ENCODE measurements around the gene LOXL3. TPM values are rescaled to one million over a fixed set of nuclear protein-coding genes. Genes with fewer than 3 reads are reported as not detected.

The LOXL3 gene
- total RNA-seq, 1 donor from 2014 or later = 17.6 TPM

DNA sequence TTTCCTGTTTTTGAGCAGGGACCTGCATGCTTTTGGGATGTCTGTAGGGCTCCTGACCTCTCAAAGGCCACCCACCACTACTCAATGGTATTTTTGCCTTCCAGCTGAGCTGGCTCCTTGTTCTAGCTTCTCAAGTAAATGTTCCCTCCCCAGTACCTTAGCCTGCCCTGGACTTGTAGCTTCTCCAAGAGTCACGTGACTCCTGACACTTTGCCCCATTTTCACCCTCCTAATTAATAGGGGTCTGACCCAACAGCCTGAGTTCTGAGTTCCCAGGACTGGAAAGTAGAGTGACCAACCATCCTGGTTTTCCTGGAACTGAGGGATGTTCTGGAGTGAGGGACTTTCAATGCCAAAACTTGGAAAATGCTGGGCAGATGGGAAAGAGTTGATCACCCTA, 58.3 kb downstream of the LOXL3 start:
- Mint-ChIP-seq H3K36me3 (ENCODE audit: low read depth, unreplicated experiment) (peaks cover 30% of the 10 kb centered on the region), H3K9me3 (ENCODE audit: unreplicated experiment) (no peaks in the 10 kb centered on the region), H3K4me3 (ENCODE audit: unreplicated experiment) (no peak overlapping the region), H3K4me1 (ENCODE audit: low read depth, unreplicated experiment) (peaks cover 14% of the 10 kb centered on the region), H3K27ac (ENCODE audit: unreplicated experiment) (no peak overlapping the region), H3K27me3 (ENCODE audit: low read depth, unreplicated experiment) (peaks cover 44% of the 10 kb centered on the region)
- Histone ChIP-seq H3K9me3 (ENCODE audit: insufficient read depth, low read depth, low read length) (no peaks in the 10 kb centered on the region), H3K36me3 (ENCODE audit: insufficient read depth, low read length) (peaks cover 6% of the 10 kb centered on the region), H2AFZ (ENCODE audit: low read depth, low read length) (no peak overlapping the region), H3K4me3 (ENCODE audit: insufficient read depth, low read depth, low read length) (no peak overlapping the region), H3K9ac (ENCODE audit: low read length) (no peak overlapping the region), H3K27me3 (ENCODE audit: insufficient read depth, low read length) (peaks cover 32% of the 10 kb centered on the region), H3K4me1 (ENCODE audit: insufficient read depth, low read length) (peaks cover 18% of the 10 kb centered on the region), H3K4me2 (ENCODE audit: low read length) (no peak overlapping the region), H3K79me2 (ENCODE audit: insufficient read depth, low read length) (no peaks in the 10 kb centered on the region), H3K27ac (ENCODE audit: low read depth, low read length) (no peak overlapping the region), H4K20me1 (ENCODE audit: insufficient read depth, low read length) (no peaks in the 10 kb centered on the region)
- TF ChIP-seq, protein P1, sequence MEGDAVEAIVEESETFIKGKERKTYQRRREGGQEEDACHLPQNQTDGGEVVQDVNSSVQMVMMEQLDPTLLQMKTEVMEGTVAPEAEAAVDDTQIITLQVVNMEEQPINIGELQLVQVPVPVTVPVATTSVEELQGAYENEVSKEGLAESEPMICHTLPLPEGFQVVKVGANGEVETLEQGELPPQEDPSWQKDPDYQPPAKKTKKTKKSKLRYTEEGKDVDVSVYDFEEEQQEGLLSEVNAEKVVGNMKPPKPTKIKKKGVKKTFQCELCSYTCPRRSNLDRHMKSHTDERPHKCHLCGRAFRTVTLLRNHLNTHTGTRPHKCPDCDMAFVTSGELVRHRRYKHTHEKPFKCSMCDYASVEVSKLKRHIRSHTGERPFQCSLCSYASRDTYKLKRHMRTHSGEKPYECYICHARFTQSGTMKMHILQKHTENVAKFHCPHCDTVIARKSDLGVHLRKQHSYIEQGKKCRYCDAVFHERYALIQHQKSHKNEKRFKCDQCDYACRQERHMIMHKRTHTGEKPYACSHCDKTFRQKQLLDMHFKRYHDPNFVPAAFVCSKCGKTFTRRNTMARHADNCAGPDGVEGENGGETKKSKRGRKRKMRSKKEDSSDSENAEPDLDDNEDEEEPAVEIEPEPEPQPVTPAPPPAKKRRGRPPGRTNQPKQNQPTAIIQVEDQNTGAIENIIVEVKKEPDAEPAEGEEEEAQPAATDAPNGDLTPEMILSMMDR (IDR thresholded peaks at IDR 0.05; ENCODE audit: insufficient read depth, low read depth, low read length) = no peak
- TF ChIP-seq EZH2 (IDR thresholded peaks at IDR 0.05; ENCODE audit: insufficient read depth, low read length) = no peak
- no peak for FAIRE-seq
- DNase-seq (ENCODE audit: low read depth) = no peak

DNA sequence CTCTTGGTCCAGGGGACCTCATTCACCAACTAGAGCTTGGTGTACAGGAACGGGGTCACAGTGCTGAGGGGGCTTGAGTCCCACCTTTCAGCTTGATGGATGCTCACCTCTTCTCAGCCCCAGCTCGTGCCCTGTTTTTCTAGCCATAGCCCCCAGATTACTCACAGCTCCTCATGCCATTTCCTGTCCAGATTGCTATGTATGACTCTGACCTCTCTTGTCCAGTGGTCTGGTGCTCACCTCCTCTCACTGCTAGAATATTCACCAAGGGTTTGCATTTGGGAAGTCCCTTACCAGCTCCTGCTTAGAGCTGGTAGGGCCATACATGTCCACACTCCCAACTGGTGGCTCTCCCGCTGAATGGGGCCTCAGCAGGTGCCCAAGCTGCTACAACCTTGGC, 60.2 kb downstream of the LOXL3 start:
- H3K4me3 Mint-ChIP-seq (ENCODE audit: unreplicated experiment) = peak overlapping the region; percentile 6
- Histone ChIP-seq H3K4me1 (ENCODE audit: insufficient read depth, low read length) (peaks cover 16% of the 10 kb centered on the region), H3K4me3 (ENCODE audit: insufficient read depth, low read depth, low read length) (no peak overlapping the region), H3K36me3 (ENCODE audit: insufficient read depth, low read length) (peaks cover 6% of the 10 kb centered on the region), H3K27ac (ENCODE audit: low read depth, low read length) (no peak overlapping the region), H3K9me3 (ENCODE audit: insufficient read depth, low read depth, low read length) (no peaks in the 10 kb centered on the region), H3K79me2 (ENCODE audit: insufficient read depth, low read length) (no peaks in the 10 kb centered on the region), H3K27me3 (ENCODE audit: insufficient read depth, low read length) (peaks cover 17% of the 10 kb centered on the region), H3K9ac (ENCODE audit: low read length) (no peak overlapping the region), H4K20me1 (ENCODE audit: insufficient read depth, low read length) (peaks cover 7% of the 10 kb centered on the region), H3K4me2 (ENCODE audit: low read length) (no peak overlapping the region), H2AFZ (ENCODE audit: low read depth, low read length) (no peak overlapping the region)
- no peaks in the 10 kb centered on the region for H3K9me3 Mint-ChIP-seq (ENCODE audit: unreplicated experiment)
- DNase-seq (ENCODE audit: low read depth) = no peak
- no peak for FAIRE-seq
- peaks cover 38% of the 10 kb centered on the region for H3K36me3 Mint-ChIP-seq (ENCODE audit: low read depth, unreplicated experiment)
- peaks cover 15% of the 10 kb centered on the region for H3K4me1 Mint-ChIP-seq (ENCODE audit: low read depth, unreplicated experiment)
- peaks cover 30% of the 10 kb centered on the region for H3K27me3 Mint-ChIP-seq (ENCODE audit: low read depth, unreplicated experiment)
- no peak overlapping the region for H3K27ac Mint-ChIP-seq (ENCODE audit: unreplicated experiment)
- TF ChIP-seq, protein P1 (IDR thresholded peaks at IDR 0.05; ENCODE audit: insufficient read depth, low read depth, low read length) = no peak
- no peak for TF ChIP-seq EZH2 (IDR thresholded peaks at IDR 0.05; ENCODE audit: insufficient read depth, low read length)

DNA sequence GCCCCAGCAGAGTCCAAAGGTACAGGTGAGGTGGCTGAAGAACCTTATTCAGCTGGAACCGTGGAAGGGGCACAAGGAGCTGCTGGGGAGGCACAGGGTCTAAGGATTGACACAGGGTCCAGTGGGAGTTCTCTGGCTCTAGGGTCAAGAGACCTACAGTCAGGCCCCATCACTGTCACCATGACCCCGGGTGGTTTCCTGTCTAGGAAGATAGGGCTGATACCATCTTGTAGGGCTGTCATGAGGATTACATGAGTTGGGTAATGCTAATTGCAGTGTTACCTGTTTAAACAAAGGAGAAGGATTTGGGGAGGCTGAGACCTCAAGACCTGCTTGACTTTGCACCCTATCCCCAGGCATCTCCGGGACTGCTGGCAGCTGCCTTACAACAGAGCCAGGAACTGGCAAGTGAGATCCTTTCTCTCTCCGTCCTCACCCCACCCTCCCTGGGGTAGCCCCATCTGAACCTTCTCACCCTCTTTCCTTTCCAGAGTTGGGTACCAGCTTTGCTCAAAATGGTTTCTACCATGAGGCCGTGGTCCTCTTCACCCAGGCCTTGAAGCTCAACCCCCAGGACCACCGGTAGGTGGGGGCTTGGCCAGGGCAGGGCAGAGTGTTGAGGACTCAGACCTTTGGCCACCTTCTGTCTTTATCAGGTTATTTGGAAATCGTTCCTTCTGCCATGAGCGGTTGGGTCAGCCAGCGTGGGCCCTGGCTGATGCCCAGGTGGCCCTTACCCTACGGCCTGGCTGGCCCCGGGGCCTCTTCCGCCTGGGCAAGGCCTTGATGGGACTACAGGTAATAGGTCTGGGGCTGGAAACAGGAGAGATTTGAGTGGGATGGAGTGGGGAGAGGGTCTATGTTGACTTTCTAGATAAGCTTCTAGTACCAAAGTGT, 61.8 kb downstream of the LOXL3 start:
- Histone ChIP-seq H3K9ac (ENCODE audit: low read length) (no peak overlapping the region), H3K27ac (ENCODE audit: low read depth, low read length) (no peak overlapping the region), H3K4me1 (ENCODE audit: insufficient read depth, low read length) (peaks cover 4% of the 10 kb centered on the region), H3K36me3 (ENCODE audit: insufficient read depth, low read length) (peaks cover 6% of the 10 kb centered on the region), H3K4me3 (ENCODE audit: insufficient read depth, low read depth, low read length) (no peak overlapping the region), H3K79me2 (ENCODE audit: insufficient read depth, low read length) (no peaks in the 10 kb centered on the region), H4K20me1 (ENCODE audit: insufficient read depth, low read length) (peaks cover 7% of the 10 kb centered on the region), H3K27me3 (ENCODE audit: insufficient read depth, low read length) (peaks cover under 1% of the 10 kb centered on the region), H3K4me2 (ENCODE audit: low read length) (no peak overlapping the region), H3K9me3 (ENCODE audit: insufficient read depth, low read depth, low read length) (no peaks in the 10 kb centered on the region), H2AFZ (ENCODE audit: low read depth, low read length) (no peak overlapping the region)
- no peak for FAIRE-seq
- Mint-ChIP-seq H3K9me3 (ENCODE audit: unreplicated experiment) (no peaks in the 10 kb centered on the region), H3K4me1 (ENCODE audit: low read depth, unreplicated experiment) (peaks cover 9% of the 10 kb centered on the region), H3K27ac (ENCODE audit: unreplicated experiment) (peak overlapping the region; percentile 58), H3K27me3 (ENCODE audit: low read depth, unreplicated experiment) (peaks cover 15% of the 10 kb centered on the region), H3K36me3 (ENCODE audit: low read depth, unreplicated experiment) (peaks cover 38% of the 10 kb centered on the region), H3K4me3 (ENCODE audit: unreplicated experiment) (no peak overlapping the region)
- no peak for TF ChIP-seq EZH2 (IDR thresholded peaks at IDR 0.05; ENCODE audit: insufficient read depth, low read length)
- TF ChIP-seq, protein P1 (IDR thresholded peaks at IDR 0.05; ENCODE audit: insufficient read depth, low read depth, low read length) = no peak
- no peak for DNase-seq (ENCODE audit: low read depth)

All from astrocyte (in vitro differentiated cells and primary cell).